GM23248 (cell line): ENCODE results near the gene CLDN11. TPM values are rescaled to one million over a fixed set of nuclear protein-coding genes. Genes with fewer than 3 reads are reported as not detected.

ENCODE experiments used
- DNase-seq: peaks from one replicate; pipeline ENCODE4 v3.0.0-alpha.2; 2015
- H2AFZ ChIP-seq: fragments of 200-600 bp; sonication (generic); 2 replicates; pipeline ENCODE4 v1.6.1; 2016; ENCODE audit warnings: antibody characterized with exemption
- H3F3A ChIP-seq: fragments of 200-600 bp; sonication (generic); 2 replicates; pipeline ENCODE4 v1.6.1; 2016; ENCODE audit warnings: mild to moderate bottlenecking, antibody characterized with exemption, mixed run types; ENCODE audit not compliant: insufficient read depth
- H3K27ac ChIP-seq: fragments of 200-600 bp; sonication (generic); 2 replicates; pipeline ENCODE4 v1.5.1; 2016; ENCODE audit warnings: mild to moderate bottlenecking
- H3K27me3 ChIP-seq: fragments of 200-600 bp; sonication (generic); replicated peaks from 2 replicates; pipeline ENCODE4 v1.6.1; 2016; ENCODE audit warnings: mild to moderate bottlenecking; ENCODE audit not compliant: insufficient read depth
- H3K36me3 ChIP-seq: fragments of 200-600 bp; sonication (generic); 2 replicates; pipeline ENCODE4 v1.6.1; 2016; ENCODE audit warnings: low read depth, mild to moderate bottlenecking
- H3K4me1 ChIP-seq: fragments of 200-600 bp; sonication (generic); 2 replicates; pipeline ENCODE4 v1.6.1; 2016; ENCODE audit warnings: mild to moderate bottlenecking; ENCODE audit not compliant: insufficient read depth
- H3K4me2 ChIP-seq: fragments of 200-600 bp; sonication (generic); one replicate; pipeline ENCODE4 v1.6.1; 2016; ENCODE audit warnings: mild to moderate bottlenecking; ENCODE audit not compliant: unreplicated experiment
- H3K4me3 ChIP-seq: fragments of 200-600 bp; sonication (generic); 2 replicates; pipeline ENCODE4 v1.5.1; 2016; ENCODE audit warnings: mild to moderate bottlenecking
- H3K79me2 ChIP-seq: fragments of 200-600 bp; sonication (generic); 2 replicates; pipeline ENCODE4 v1.6.1; 2016; ENCODE audit warnings: mild to moderate bottlenecking; ENCODE audit not compliant: insufficient read depth
- H3K9ac ChIP-seq: fragments of 200-600 bp; sonication (generic); 2 replicates; pipeline ENCODE4 v1.6.1; 2016; ENCODE audit warnings: mild to moderate bottlenecking
- H3K9me2 ChIP-seq: fragments of 200-600 bp; sonication (generic); 2 replicates; pipeline ENCODE4 v1.6.1; 2016; ENCODE audit warnings: mixed run types, mild to moderate bottlenecking, moderate library complexity; ENCODE audit not compliant: insufficient read depth
- H3K9me3 ChIP-seq: fragments of 200-600 bp; sonication (generic); one replicate; pipeline ENCODE4 v1.6.1; 2017; ENCODE audit warnings: low read depth
- H4K20me1 ChIP-seq: fragments of 200-600 bp; sonication (generic); 2 replicates; pipeline ENCODE4 v1.6.0; 2016; ENCODE audit not compliant: insufficient read depth
- EZH2 ChIP-seq: fragments of 200-600 bp; sonication (generic); IDR thresholded peaks from 2 replicates; pipeline ENCODE4 v1.6.1; 2018; ENCODE audit warnings: antibody characterized with exemption, mild to moderate bottlenecking; ENCODE audit not compliant: insufficient read depth, poor library complexity, severe bottlenecking
- EZH2phosphoT487 ChIP-seq: fragments of 200-600 bp; sonication (generic); IDR thresholded peaks from 2 replicates; pipeline ENCODE4 v1.6.1; 2018; ENCODE audit warnings: antibody characterized with exemption, moderate library complexity, mild to moderate bottlenecking, low read depth; ENCODE audit not compliant: insufficient read depth
- WGBS, 2 experiments: methylation state at CpG; one replicate each; pipeline ENCODE4 v1.1.6; 2015 to 2017; ENCODE audit warnings: low lambda C conversion rate in 2 of 2, low coverage in 1 of 2; ENCODE audit errors: missing lambda C conversion rate in 2 of 2; 5-methylcytosine and 5-hydroxymethylcytosine counted together
- in situ Hi-C: fragments of 300-500 bp; cut with MboI; formaldehyde crosslinking; loops from 2 replicates; pipeline ENCODE4 v1.15.0; 2020
- polyA plus RNA-seq: library from polyadenylated mRNA; unstranded; fragments of >200 nt; fragmentation: Nextera tagmentation; extraction: Ambion mirVana; gene quantifications from 2 replicates; pipeline ENCODE4 v1.2.1, GENCODE V29; 2016
- total RNA-seq: library from RNA; depleted of rRNA; stranded (reverse); fragments of >200 nt; shearing (Covaris generic); gene quantifications from 2 replicates; pipeline ENCODE4 v1.2.3, GENCODE V29; 2014

CLDN11 gene
- total and polyA plus RNA-seq, 2 experiments from 2014 or later: 81.9 to 84.9 TPM

GRCh38 chr3:170428095-170428494, 9.4 kb downstream of the CLDN11 start:
- no peaks in the 10 kb centered on the region for H3K9me3 ChIP-seq
- H3K79me2 ChIP-seq: peaks cover 46% of the 10 kb centered on the region
- H2AFZ ChIP-seq: no peak overlapping the region
- DNase-seq: no peak
- H3K27me3 ChIP-seq: no peaks in the 10 kb centered on the region
- H3K4me1 ChIP-seq: peaks cover 15% of the 10 kb centered on the region
- peaks cover 30% of the 10 kb centered on the region for H3K36me3 ChIP-seq
- H3K27ac ChIP-seq: no peak overlapping the region
- H3K4me3 ChIP-seq: no peak overlapping the region
- H3K4me2 ChIP-seq: no peak overlapping the region
- H3F3A ChIP-seq: peaks cover 40% of the 10 kb centered on the region
- H3K9ac ChIP-seq: no peak overlapping the region
- no peaks in the 10 kb centered on the region for H3K9me2 ChIP-seq
- TF ChIP-seq EZH2 (no peak), EZH2phosphoT487 (no peak)
- in situ Hi-C loops: no loop called here
- no peaks in the 10 kb centered on the region for H4K20me1 ChIP-seq
- 85 to 95% methylated on average over 2 of the region's 2 CpGs for WGBS, 2 experiments

DNA sequence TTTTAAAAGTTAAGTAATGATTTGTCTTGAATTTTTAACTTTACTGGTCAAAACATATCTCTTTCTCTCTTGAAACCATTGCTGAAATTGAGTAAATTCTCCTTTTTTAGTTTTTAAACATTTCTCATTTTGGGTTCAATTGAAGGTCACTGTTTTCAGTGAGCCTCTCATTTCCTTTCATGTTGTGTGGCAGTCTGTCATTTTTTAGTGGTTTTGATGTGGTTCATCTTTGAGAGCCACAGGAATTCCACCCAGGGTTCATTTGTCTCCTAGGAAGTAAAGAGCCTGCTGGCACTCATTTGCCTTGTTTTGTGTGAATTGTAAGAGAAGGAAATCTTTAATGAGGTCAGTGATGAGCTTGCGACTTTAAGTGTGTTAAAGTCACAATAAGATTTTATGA, 10.4 kb downstream of the CLDN11 start:
- Histone ChIP-seq H3F3A (peaks cover 43% of the 10 kb centered on the region), H3K4me3 (no peak overlapping the region), H3K79me2 (peaks cover 37% of the 10 kb centered on the region), H3K9me2 (no peaks in the 10 kb centered on the region), H2AFZ (no peak overlapping the region), H3K9ac (no peak overlapping the region), H3K36me3 (peaks cover 35% of the 10 kb centered on the region), H3K9me3 (no peaks in the 10 kb centered on the region), H4K20me1 (no peaks in the 10 kb centered on the region), H3K27ac (no peak overlapping the region), H3K4me1 (peaks cover 15% of the 10 kb centered on the region), H3K27me3 (no peaks in the 10 kb centered on the region), H3K4me2 (no peak overlapping the region)
- in situ Hi-C loops: no loop called here
- DNase-seq: peak; percentile 48
- no peak for TF ChIP-seq EZH2
- no peak for TF ChIP-seq EZH2phosphoT487
- WGBS, 2 experiments: 87 to 88% methylated on average over 1 of the region's 1 CpG

DNA sequence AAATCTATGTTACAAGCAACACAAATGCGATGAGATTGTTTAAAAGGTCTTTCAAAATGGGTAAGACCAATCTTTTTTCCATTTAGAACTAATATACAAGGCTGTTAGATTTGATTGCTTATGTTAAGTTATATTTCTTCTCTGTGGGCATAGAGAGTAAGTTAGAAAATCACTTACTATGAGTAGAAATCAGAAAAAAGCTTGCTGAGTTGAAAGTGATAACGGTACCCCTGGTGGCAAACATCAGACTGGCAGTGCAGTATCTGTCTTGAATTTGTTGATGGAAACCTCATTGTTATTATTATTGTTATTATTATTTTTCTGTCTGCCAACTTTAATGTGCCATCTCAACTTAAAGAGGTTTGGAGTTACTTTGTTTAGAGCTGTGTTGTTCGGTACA, 12.4 kb downstream of the CLDN11 start:
- Histone ChIP-seq H3K9me3 (no peaks in the 10 kb centered on the region), H3K4me2 (no peak overlapping the region), H3K36me3 (peaks cover 47% of the 10 kb centered on the region), H3K9ac (no peak overlapping the region), H3K27ac (no peak overlapping the region), H4K20me1 (no peaks in the 10 kb centered on the region), H3K79me2 (peaks cover 25% of the 10 kb centered on the region), H3K4me3 (no peak overlapping the region), H2AFZ (no peak overlapping the region), H3K9me2 (no peaks in the 10 kb centered on the region), H3F3A (peaks cover 55% of the 10 kb centered on the region), H3K27me3 (no peaks in the 10 kb centered on the region), H3K4me1 (peaks cover 15% of the 10 kb centered on the region)
- DNase-seq: no peak
- no peak for TF ChIP-seq EZH2
- no peak for TF ChIP-seq EZH2phosphoT487
- WGBS, 2 experiments: 96 to 99% methylated on average over 3 of the region's 3 CpGs
- in situ Hi-C loops: no loop called here

- Histone ChIP-seq H3K4me3 (no peak overlapping the region), H3K9me3 (no peaks in the 10 kb centered on the region), H3K36me3 (peaks cover 49% of the 10 kb centered on the region), H3K79me2 (peaks cover 18% of the 10 kb centered on the region), H3F3A (peaks cover 62% of the 10 kb centered on the region), H3K27ac (no peak overlapping the region), H2AFZ (no peak overlapping the region), H3K9me2 (no peaks in the 10 kb centered on the region), H4K20me1 (no peaks in the 10 kb centered on the region), H3K9ac (no peak overlapping the region), H3K27me3 (no peaks in the 10 kb centered on the region), H3K4me2 (no peak overlapping the region), H3K4me1 (peaks cover 15% of the 10 kb centered on the region)
- WGBS, 2 experiments: 90 to 93% methylated on average over 14 of the region's 14 CpGs
- no peak for DNase-seq
- in situ Hi-C loops: no loop called here
- TF ChIP-seq EZH2: no peak
- no peak for TF ChIP-seq EZH2phosphoT487
Observed at GRCh38 chr3:170432416-170432815, 13.7 kb downstream of the CLDN11 start.

DNA sequence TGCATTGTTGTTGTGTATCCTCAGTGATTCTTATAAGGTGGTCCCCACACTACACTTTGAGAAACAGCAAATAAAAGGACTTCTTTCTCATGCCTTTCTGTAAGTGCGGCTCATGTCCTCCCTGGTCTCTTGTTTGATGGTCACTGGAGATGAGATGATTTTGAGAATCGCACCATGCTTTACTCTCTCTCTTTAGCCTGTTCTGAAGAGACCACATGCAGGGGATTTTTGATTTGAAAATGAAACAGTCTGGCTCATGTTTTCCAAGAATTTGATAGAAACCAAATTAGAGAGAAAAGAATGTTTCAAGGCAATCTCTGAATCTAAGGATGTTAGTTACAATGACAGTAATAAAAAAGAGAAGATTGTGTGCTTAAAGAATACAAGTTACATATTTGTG, 18.0 kb downstream of the CLDN11 start:
- H3K9me2 ChIP-seq: peaks cover 6% of the 10 kb centered on the region; the same call in 1 of the 2 replicates
- H3K9ac ChIP-seq: no peak overlapping the region
- peaks cover 61% of the 10 kb centered on the region for H3F3A ChIP-seq
- peaks cover 47% of the 10 kb centered on the region for H3K36me3 ChIP-seq
- no peak overlapping the region for H3K27ac ChIP-seq
- in situ Hi-C loops: no loop called here
- H3K27me3 ChIP-seq: no peaks in the 10 kb centered on the region
- H4K20me1 ChIP-seq: no peaks in the 10 kb centered on the region
- no peaks in the 10 kb centered on the region for H3K9me3 ChIP-seq
- peaks cover 3% of the 10 kb centered on the region; the same call in 1 of the 2 replicates for H3K4me1 ChIP-seq
- no peak overlapping the region for H3K4me2 ChIP-seq
- WGBS, 2 experiments: 98% methylated on average over 2 of the region's 2 CpGs
- H3K79me2 ChIP-seq: 0 out of 2 replicates have a peak, but pooled peaks cover 3% of the 10 kb centered on the region
- H2AFZ ChIP-seq: no peak overlapping the region
- DNase-seq: no peak
- no peak overlapping the region for H3K4me3 ChIP-seq
- no peak for TF ChIP-seq EZH2
- no peak for TF ChIP-seq EZH2phosphoT487
